PC-3 (cell line): ENCODE measurements around the gene TMEM41B.

ENCODE experiments used
- EZH2 ChIP-seq: fragments of 300-600 bp; sonication (generic); IDR thresholded peaks from one replicate; pipeline ENCODE4 v1.6.1; 2017; ENCODE audit warnings: antibody characterized with exemption, mild to moderate bottlenecking, low read length; ENCODE audit not compliant: unreplicated experiment
- EZH2phosphoT487 ChIP-seq: fragments of 300-600 bp; sonication (generic); IDR thresholded peaks from 2 replicates; pipeline ENCODE4 v1.6.1; 2018; ENCODE audit warnings: mild to moderate bottlenecking, antibody characterized with exemption, low read length, borderline replicate concordance
- TF ChIP-seq, protein P1 (sequence below): fragments of 300-600 bp; sonication (generic); conservative IDR thresholded peaks from 2 replicates; pipeline ENCODE4 v1.5.1; 2017; ENCODE audit warnings: antibody characterized with exemption, low read depth, mild to moderate bottlenecking, low read length

DNA sequence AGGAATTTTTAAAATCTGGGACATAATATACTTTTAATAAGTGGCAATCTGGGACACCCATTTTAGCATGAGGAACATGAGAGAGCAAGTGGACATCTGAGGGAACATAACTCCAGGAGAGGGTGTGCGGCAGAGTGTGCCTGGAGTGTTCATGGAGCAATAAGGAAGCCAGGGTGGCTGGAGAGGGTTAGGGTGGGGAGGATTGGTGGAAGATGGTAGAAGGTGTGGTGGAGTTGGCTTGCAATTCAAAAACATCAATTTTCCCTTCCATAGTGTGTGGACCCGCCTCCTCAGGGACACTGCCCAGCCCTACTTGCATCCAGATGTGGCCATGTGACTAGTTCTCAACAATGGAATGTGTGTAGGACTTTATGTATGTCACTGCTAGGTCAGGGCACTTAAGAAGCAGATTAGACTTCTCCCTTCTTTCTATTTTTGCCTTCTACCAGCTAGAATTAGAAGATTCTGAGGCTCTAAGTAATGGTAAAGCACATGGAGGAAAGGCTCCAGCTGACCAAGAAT is 44.8 kb downstream of the TMEM41B start:
- TF ChIP-seq EZH2phosphoT487 (no peak), EZH2 (no peak)
- TF ChIP-seq, protein P1, sequence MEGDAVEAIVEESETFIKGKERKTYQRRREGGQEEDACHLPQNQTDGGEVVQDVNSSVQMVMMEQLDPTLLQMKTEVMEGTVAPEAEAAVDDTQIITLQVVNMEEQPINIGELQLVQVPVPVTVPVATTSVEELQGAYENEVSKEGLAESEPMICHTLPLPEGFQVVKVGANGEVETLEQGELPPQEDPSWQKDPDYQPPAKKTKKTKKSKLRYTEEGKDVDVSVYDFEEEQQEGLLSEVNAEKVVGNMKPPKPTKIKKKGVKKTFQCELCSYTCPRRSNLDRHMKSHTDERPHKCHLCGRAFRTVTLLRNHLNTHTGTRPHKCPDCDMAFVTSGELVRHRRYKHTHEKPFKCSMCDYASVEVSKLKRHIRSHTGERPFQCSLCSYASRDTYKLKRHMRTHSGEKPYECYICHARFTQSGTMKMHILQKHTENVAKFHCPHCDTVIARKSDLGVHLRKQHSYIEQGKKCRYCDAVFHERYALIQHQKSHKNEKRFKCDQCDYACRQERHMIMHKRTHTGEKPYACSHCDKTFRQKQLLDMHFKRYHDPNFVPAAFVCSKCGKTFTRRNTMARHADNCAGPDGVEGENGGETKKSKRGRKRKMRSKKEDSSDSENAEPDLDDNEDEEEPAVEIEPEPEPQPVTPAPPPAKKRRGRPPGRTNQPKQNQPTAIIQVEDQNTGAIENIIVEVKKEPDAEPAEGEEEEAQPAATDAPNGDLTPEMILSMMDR = no peak
